Smooth muscle cell of trachea (primary cell): Measurements from ENCODE around the gene C4orf33. TPM values are rescaled to one million over a fixed set of nuclear protein-coding genes. Genes with fewer than 3 reads are reported as not detected.

Experiments
- total RNA-seq: library from RNA; depleted of rRNA; stranded (reverse); fragments of >200 nt; gene quantifications from 2 replicates; pipeline ENCODE4 v1.2.1, GENCODE V29; 2014

Gene C4orf33, protein sequence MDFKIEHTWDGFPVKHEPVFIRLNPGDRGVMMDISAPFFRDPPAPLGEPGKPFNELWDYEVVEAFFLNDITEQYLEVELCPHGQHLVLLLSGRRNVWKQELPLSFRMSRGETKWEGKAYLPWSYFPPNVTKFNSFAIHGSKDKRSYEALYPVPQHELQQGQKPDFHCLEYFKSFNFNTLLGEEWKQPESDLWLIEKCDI
- 8.3 and 17.9 TPM in 2 replicates for total RNA-seq

DNA sequence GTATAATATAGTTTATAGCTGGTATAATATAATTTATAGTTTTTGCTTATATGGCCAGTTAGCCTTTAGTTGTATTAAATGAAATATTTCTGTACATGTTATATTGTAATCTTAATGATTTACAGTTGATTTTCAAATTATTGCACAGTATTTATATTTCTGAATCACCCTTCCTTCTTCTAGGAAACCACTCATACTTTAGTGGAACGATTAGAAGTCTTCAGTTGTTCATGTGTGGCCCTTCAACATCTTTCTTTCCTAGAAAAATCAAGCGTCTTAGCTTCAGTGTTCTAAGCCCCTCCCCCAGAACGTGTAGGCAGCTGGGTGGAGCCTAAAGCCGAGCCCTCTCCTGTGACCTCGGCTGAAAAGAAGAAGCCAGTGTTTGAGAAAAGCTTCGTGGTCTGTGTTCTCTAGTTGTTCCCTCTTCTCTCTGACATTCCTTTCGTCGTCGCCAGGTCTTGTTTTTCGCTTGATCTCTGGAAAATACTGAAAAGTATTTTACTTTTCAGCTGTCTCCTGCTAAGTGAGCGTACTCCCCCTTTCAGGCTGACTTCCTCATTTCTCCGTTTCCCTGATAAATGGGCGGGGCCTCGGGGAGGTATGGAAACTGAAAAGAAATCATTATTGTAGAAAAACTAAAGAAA lies at the start of gene C4orf33:
TSS of gene C4orf33 (plus strand) at position 342 of the 644 bp plus-strand sequence. CDS start 6,459 bp downstream, outside the sequence.

DNA sequence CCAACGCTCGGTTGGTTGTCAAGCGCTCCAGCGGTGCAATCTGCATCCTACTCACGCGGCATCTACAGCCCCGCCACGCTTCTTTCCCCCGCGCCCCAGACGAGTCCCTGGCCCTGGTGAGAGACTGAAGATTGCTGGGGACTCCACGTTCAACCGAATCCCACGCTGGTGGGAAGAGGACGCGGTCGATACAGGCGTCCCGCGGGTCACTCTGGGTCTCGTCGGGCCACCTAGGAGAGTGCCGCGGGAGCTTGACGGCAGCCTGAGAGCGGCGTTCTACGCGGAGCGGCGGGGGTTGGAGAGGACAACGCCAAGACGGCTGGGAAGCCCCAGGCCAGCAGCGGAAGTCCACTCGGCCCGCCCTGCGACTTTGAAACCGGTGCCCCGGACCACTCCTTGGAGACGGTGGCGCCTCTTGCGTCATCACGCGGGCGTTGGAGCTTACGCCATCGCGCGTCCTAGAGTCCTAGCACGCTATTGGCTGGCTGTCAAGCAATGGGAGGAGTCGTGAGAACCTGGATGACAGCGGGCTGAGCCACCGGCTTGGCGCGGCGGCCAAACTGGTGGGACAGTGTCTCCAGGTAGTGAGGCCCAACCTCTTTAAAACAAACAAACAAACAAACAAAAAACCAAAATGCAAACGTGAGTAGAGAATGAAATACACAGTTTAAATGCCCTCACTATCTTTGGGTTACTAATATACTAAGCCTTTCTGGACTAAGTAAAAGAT lies 2.6 kb upstream of the C4orf33 start, which contains the start of gene SCLT1:
TSS of gene SCLT1 (minus strand) at position 349 of the 730 bp plus-strand sequence. CDS start 436 bp downstream, outside the sequence.

Other genes starting within 250 kb of the C4orf33 start
- gene SCLT1, start 2.6 kb upstream of the C4orf33 start, total RNA-seq: 7.1 and 19.3 TPM in 2 replicates